ENCODE measurements around the gene CALCB. TPM values are rescaled to one million over a fixed set of nuclear protein-coding genes. Genes with fewer than 3 reads are reported as not detected.

CALCB gene
- total RNA-seq, 6 experiments from 2014 or later = 0.12 to 0.86 (median 0.29) TPM; not detected in 1

DNA sequence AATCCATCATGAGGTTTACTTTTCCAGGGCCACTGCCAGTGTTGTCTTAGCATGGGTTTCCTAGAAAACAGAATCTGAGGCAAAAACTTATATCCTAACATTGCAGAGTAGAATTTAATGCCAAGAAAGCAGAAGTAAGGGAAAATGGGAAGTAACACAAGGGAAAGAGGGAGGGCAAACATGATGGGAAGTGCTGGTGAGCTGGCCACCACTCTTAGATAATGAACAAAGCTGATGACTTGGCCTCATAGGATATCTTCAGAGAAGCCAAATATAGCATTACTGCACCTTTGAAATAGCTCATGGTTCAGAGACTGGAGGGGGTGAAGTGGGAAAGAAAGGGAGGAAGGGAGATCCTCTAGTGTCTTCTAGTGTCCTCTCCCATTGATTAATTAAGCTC is 24.8 kb upstream of the CALCB start:
- TF ChIP-seq POLR2A (IDR thresholded peaks at IDR 0.05) = no peak
- TF ChIP-seq, protein P1, sequence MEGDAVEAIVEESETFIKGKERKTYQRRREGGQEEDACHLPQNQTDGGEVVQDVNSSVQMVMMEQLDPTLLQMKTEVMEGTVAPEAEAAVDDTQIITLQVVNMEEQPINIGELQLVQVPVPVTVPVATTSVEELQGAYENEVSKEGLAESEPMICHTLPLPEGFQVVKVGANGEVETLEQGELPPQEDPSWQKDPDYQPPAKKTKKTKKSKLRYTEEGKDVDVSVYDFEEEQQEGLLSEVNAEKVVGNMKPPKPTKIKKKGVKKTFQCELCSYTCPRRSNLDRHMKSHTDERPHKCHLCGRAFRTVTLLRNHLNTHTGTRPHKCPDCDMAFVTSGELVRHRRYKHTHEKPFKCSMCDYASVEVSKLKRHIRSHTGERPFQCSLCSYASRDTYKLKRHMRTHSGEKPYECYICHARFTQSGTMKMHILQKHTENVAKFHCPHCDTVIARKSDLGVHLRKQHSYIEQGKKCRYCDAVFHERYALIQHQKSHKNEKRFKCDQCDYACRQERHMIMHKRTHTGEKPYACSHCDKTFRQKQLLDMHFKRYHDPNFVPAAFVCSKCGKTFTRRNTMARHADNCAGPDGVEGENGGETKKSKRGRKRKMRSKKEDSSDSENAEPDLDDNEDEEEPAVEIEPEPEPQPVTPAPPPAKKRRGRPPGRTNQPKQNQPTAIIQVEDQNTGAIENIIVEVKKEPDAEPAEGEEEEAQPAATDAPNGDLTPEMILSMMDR (IDR thresholded peaks at IDR 0.05) = no peak
- Histone ChIP-seq H3K36me3 (no peaks in the 10 kb centered on the region), H3K27me3 (no peaks in the 10 kb centered on the region), H3K4me3 (no peak overlapping the region), H3K4me1 (no peaks in the 10 kb centered on the region), H3K9me3 (no peaks in the 10 kb centered on the region), H3K27ac (no peak overlapping the region)
- DNase-seq (no peak), ATAC-seq (no peak)
- intact Hi-C loops (cut with DNase I) = no loop called here

DNA sequence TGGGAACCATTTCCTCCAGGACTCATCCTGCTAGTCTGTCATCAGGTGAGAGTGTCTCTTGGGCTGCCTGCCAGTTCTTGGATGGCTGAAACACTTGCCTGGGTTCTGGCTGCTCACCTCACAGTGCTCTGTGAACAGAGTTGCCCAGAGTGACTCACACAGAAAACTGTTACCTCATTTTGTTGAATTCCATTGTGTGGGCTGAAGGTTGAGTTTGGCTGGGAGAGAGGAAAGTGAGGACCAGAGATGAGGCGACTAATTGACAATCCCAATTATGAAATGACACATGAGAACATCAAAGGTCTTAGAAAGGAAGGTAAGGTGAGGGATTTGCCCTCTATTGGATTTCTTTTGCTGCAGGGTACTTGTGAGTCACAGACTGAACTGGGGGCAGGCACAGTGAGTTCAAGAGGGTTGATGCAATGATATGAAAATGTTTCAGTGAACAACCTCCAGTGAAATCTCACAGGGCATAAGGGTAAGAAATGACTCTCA is 20.2 kb upstream of the CALCB start:
- ATAC-seq (no peak), DNase-seq (no peak)
- WGBS (ENCODE audit: insufficient coverage, low coverage, low lambda C conversion rate, missing lambda C conversion rate) = 86% methylated on average over 1 of the region's 1 CpG
- intact Hi-C loops (cut with DNase I) = no loop called here
- no peak overlapping the region for H3K27ac ChIP-seq
- no peaks in the 10 kb centered on the region for H3K27me3 ChIP-seq
- H3K9me3 ChIP-seq = no peaks in the 10 kb centered on the region
- TF ChIP-seq POLR2A (IDR thresholded peaks at IDR 0.05) = no peak
- TF ChIP-seq, protein P1 (IDR thresholded peaks at IDR 0.05) = no peak
- H3K4me3 ChIP-seq = no peak overlapping the region
- no peaks in the 10 kb centered on the region for H3K4me1 ChIP-seq
- H3K36me3 ChIP-seq = no peaks in the 10 kb centered on the region

DNA sequence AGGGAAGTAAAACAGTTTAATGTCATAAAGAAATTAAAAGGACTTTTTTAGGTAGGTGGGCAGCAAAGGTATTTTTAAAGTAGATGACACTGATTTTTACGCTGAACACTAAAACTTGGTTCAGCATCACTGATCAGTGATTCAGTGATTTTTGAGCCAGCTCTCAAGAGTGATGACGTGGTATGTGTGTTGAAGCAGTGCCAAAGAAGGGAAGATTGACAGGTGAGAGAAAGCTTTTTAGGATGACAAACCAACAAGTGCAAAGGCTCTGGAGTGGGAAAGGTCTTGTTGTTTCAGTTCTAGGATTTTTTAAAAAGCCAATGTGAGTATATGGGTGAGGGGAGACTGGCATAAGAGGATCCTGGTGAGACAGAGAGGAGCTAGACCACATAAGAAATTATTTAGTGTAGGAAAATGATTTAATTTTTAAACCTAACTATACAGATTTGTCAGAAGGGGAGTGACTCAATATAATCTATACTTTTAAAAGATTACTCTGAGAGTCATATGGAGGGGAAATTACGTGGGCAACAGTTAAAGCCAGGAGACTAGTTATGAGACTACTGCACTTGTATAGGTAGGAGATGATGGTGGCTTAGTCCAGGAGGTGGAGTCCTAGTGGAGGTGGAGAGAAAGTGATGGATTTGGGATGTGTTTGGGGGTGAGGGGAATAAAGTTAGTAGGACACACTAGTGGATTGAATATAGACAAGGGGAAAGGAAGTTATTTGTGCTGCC is 17.6 kb upstream of the CALCB start:
- intact Hi-C loops (cut with DNase I) = no loop called here
- Histone ChIP-seq H3K36me3 (no peaks in the 10 kb centered on the region), H3K4me1 (no peaks in the 10 kb centered on the region), H3K27me3 (no peaks in the 10 kb centered on the region), H3K4me3 (no peak overlapping the region), H3K9me3 (no peaks in the 10 kb centered on the region), H3K27ac (no peak overlapping the region)
- no peak for DNase-seq
- no peak for ATAC-seq
- no peak for TF ChIP-seq POLR2A (IDR thresholded peaks at IDR 0.05)
- TF ChIP-seq, protein P1 (IDR thresholded peaks at IDR 0.05) = no peak
- 66% methylated on average over 3 of the region's 3 CpGs for WGBS (ENCODE audit: insufficient coverage, low coverage, low lambda C conversion rate, missing lambda C conversion rate)

DNA sequence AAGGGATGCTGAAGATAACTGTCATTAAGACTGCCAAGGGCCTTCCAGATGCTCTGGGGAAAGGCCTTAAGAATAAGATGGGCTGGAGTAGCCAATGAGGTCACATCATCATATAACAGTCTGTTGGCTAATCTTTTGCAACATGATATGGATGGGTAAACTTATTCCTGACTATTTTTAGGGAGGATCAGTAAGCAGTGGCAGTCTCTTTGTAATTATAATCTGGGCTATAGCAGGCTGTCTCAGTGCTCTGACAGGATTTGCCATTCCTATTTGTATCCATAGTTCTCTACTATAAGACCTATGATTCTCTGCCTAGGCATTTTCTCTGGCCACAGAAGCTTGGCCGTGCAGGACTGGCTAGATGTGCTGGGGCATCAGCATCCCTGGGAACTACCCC is 16.1 kb upstream of the CALCB start:
- intact Hi-C loops (cut with DNase I) = no loop called here
- Histone ChIP-seq H3K9me3 (no peaks in the 10 kb centered on the region), H3K36me3 (no peaks in the 10 kb centered on the region), H3K4me3 (no peak overlapping the region), H3K27ac (no peak overlapping the region), H3K4me1 (no peaks in the 10 kb centered on the region), H3K27me3 (no peaks in the 10 kb centered on the region)
- ATAC-seq = no peak
- TF ChIP-seq, protein P1 (IDR thresholded peaks at IDR 0.05) = no peak
- no peak for TF ChIP-seq POLR2A (IDR thresholded peaks at IDR 0.05)
- 88% methylated on average over 1 of the region's 1 CpG for WGBS (ENCODE audit: insufficient coverage, low coverage, low lambda C conversion rate, missing lambda C conversion rate)
- no peak for DNase-seq
